A549 (cell line): ENCODE measurements around the gene ZNF43.
"Not testable (repeated sequence)": the region's sequence is repeated elsewhere in the genome, so short reads cannot be mapped to it uniquely, and the experiment has no call there.

Experiments
- BCL3 ChIP-seq: fragments of >200 bp; sonication (Bioruptor Twin); formaldehyde crosslinking; IDR thresholded peaks from 3 replicates; pipeline ENCODE4 v1.6.1; 2016
- CTCF ChIP-seq: fragments of >200 bp; sonication (Bioruptor Twin); formaldehyde crosslinking; IDR thresholded peaks from 3 replicates; pipeline ENCODE4 v1.5.1; 2016
- PHF8 ChIP-seq: fragments of 200-600 bp; sonication (generic); IDR thresholded peaks from 2 replicates; pipeline ENCODE4 v1.6.1; 2016; ENCODE audit warnings: low read depth, mild to moderate bottlenecking, antibody characterized with exemption, moderate library complexity, borderline replicate concordance

DNA sequence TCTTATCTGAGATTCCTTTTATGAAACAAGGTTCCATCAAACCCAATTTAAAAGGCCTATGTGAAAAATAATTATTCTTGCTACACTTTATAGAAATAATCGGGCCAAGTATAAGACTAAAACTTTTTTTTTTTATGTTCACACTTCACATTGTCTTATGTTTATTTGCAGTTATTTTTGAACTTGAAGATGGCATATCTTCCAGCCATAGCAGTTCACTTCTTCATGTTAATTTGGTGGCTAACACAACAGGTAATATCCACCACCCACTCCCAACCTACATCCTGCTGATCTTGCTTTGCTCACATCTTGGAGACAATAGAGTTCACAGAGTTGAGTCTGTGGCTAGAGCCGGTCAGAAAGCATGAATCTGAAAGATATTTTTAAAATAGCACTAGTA, 74.4 kb downstream of the ZNF43 start:
- not testable (repeated sequence) for TF ChIP-seq PHF8, CTCF, BCL3
